Fibroblast of lung (primary cell): Measurements from ENCODE around the gene NEURL1. TPM values are rescaled to one million over a fixed set of nuclear protein-coding genes. Genes with fewer than 3 reads are reported as not detected.

Experiments
- DNase-seq, 2 donors: peaks; one replicate each; pipeline versions ENCODE4 v3.0.0 to v3.0.0-alpha.2; 2010; ENCODE audit warnings: low read depth in 2 of 2
- H2AFZ ChIP-seq: 2 replicates; pipeline ENCODE4 v1.5.1; 2012; ENCODE audit warnings: low read length, control low read depth, inconsistent platforms
- H3K27ac ChIP-seq: 2 replicates; pipeline ENCODE4 v1.5.1; 2011; ENCODE audit warnings: low read length, control low read depth; ENCODE audit not compliant: insufficient read depth
- H3K27me3 ChIP-seq: 2 replicates; pipeline ENCODE4 v1.5.1; 2011; ENCODE audit warnings: mild to moderate bottlenecking, low read length; ENCODE audit not compliant: control insufficient read depth, insufficient read depth
- H3K36me3 ChIP-seq: 2 replicates; pipeline ENCODE4 v1.5.1; 2011; ENCODE audit warnings: low read length; ENCODE audit not compliant: control insufficient read depth, insufficient read depth
- H3K4me1 ChIP-seq: 2 replicates; pipeline ENCODE4 v1.5.1; 2011; ENCODE audit warnings: low read length; ENCODE audit not compliant: control insufficient read depth, insufficient read depth; ENCODE audit errors: extremely low read depth
- H3K4me2 ChIP-seq: 2 replicates; pipeline ENCODE4 v1.5.1; 2011; ENCODE audit warnings: low read length, control low read depth; ENCODE audit not compliant: insufficient read depth; ENCODE audit errors: extremely low read depth
- H3K4me3 ChIP-seq, 4 experiments: fragments of 200-600 bp in 1 of 4; sonication (generic) in 1 of 4; replicated peaks in 1 of 4; 2 replicates each; pipeline ENCODE4 v1.5.1; 2011 to 2016; ENCODE audit warnings: low read length in 4 of 4, low read depth in 3 of 4, mild to moderate bottlenecking in 3 of 4, control low read depth in 2 of 4, inconsistent platforms in 1 of 4, mixed read lengths in 1 of 4; ENCODE audit not compliant: insufficient read depth in 1 of 4; ENCODE audit errors: control extremely low read depth in 1 of 4
- H3K79me2 ChIP-seq: 2 replicates; pipeline ENCODE4 v1.5.1; 2012; ENCODE audit warnings: mild to moderate bottlenecking, low read length, inconsistent platforms; ENCODE audit not compliant: control insufficient read depth, insufficient read depth
- H3K9ac ChIP-seq: 2 replicates; pipeline ENCODE4 v1.5.1; 2011; ENCODE audit warnings: mild to moderate bottlenecking, low read length, control low read depth; ENCODE audit not compliant: insufficient read depth
- H3K9me3 ChIP-seq: 2 replicates; pipeline ENCODE4 v1.5.1; 2012; ENCODE audit warnings: low read depth, low read length; ENCODE audit not compliant: control insufficient read depth, insufficient read depth
- H4K20me1 ChIP-seq: 2 replicates; pipeline ENCODE4 v1.5.1; 2011; ENCODE audit warnings: low read length; ENCODE audit not compliant: control insufficient read depth, insufficient read depth; ENCODE audit errors: extremely low read depth
- CTCF ChIP-seq, 2 donors: IDR thresholded peaks in 1 of 2; conservative IDR thresholded peaks in 1 of 2; 1 replicate in 1 of 2; 2 replicates in 1 of 2; pipeline ENCODE4 v1.5.1; 2011 to 2012; ENCODE audit warnings: low read length in 2 of 2, control low read depth in 1 of 2, inconsistent platforms in 1 of 2, low read depth in 1 of 2, mild to moderate bottlenecking in 1 of 2
- EZH2 ChIP-seq: IDR thresholded peaks from 2 replicates; pipeline ENCODE4 v1.5.1; 2012; ENCODE audit warnings: low read length, control low read depth, mild to moderate bottlenecking; ENCODE audit errors: missing control alignments
- polyA plus RNA-seq, 2 donors: library from polyadenylated mRNA; depleted of rRNA in 1 of 2; stranded (reverse) in 1 of 2; unstranded in 1 of 2; fragments of >200 nt; gene quantifications; 2 replicates each; pipeline ENCODE4 v1.2.1, GENCODE V29; 2011 to 2012; ENCODE audit warnings: missing spikeins in 1 of 2
- total RNA-seq: library from RNA; depleted of rRNA; stranded (reverse); fragments of >200 nt; gene quantifications from 2 replicates; pipeline ENCODE4 v1.2.1, GENCODE V29; 2014

The NEURL1 gene
- total and polyA plus RNA-seq, 2 donors (not counting 1 experiment from before 2014, with no cell fraction given) = 0.12 TPM; not detected in 1

- no peaks in the 10 kb centered on the region for H3K36me3 ChIP-seq
Measured at GRCh38 chr10:103564776-103565520, 71.4 kb downstream of the NEURL1 start.

GRCh38 chr10:103566536-103566935 is 73.0 kb downstream of the NEURL1 start:
- TF ChIP-seq EZH2 = no peak
- TF ChIP-seq CTCF (conservative IDR thresholded peaks at IDR 0.05 in 1 of 2, IDR thresholded peaks at IDR 0.05 in 1 of 2; ENCODE audit: low read depth in 1 of 2, low read length in 2 of 2) = no peak
- H4K20me1 ChIP-seq = no peaks in the 10 kb centered on the region
- no peaks in the 10 kb centered on the region for H3K36me3 ChIP-seq
- no peak overlapping the region for H3K4me3 ChIP-seq
- H3K9me3 ChIP-seq = no peaks in the 10 kb centered on the region
- H3K27me3 ChIP-seq = peaks cover 9% of the 10 kb centered on the region
- H3K4me1 ChIP-seq = no peaks in the 10 kb centered on the region
- H3K79me2 ChIP-seq = no peaks in the 10 kb centered on the region
- H2AFZ ChIP-seq = no peak overlapping the region
- DNase-seq = no peak
- H3K27ac ChIP-seq = no peak overlapping the region
- H3K9ac ChIP-seq = no peak overlapping the region
- H3K4me2 ChIP-seq = no peak overlapping the region

More at GRCh38 chr10:103564776-103565520, 71.4 kb downstream of the NEURL1 start:
- no peak overlapping the region for H3K4me2 ChIP-seq
- DNase-seq = no peak
- TF ChIP-seq EZH2 = no peak
- peak; percentile 31 to 61 for TF ChIP-seq CTCF (conservative IDR thresholded peaks at IDR 0.05 in 1 of 2, IDR thresholded peaks at IDR 0.05 in 1 of 2; ENCODE audit: low read depth in 1 of 2, low read length in 2 of 2)
- no peaks in the 10 kb centered on the region for H3K79me2 ChIP-seq
- no peak overlapping the region for H3K4me3 ChIP-seq
- H2AFZ ChIP-seq = no peak overlapping the region
- no peaks in the 10 kb centered on the region for H3K9me3 ChIP-seq
- peaks cover 3% of the 10 kb centered on the region for H3K27me3 ChIP-seq
- H4K20me1 ChIP-seq = no peaks in the 10 kb centered on the region
- H3K4me1 ChIP-seq = no peaks in the 10 kb centered on the region
- no peak overlapping the region for H3K9ac ChIP-seq
- no peak overlapping the region for H3K27ac ChIP-seq

GRCh38 chr10:103568505-103568904 is 75.0 kb downstream of the NEURL1 start:
- Histone ChIP-seq H3K4me2 (no peak overlapping the region), H4K20me1 (no peaks in the 10 kb centered on the region), H3K27me3 (peaks cover 8% of the 10 kb centered on the region), H3K4me1 (no peaks in the 10 kb centered on the region), H3K27ac (no peak overlapping the region), H3K9ac (no peak overlapping the region), H3K9me3 (no peaks in the 10 kb centered on the region), H3K79me2 (no peaks in the 10 kb centered on the region), H3K4me3 (no peak overlapping the region), H2AFZ (no peak overlapping the region), H3K36me3 (no peaks in the 10 kb centered on the region)
- TF ChIP-seq EZH2 (no peak), CTCF (conservative IDR thresholded peaks at IDR 0.05 in 1 of 2, IDR thresholded peaks at IDR 0.05 in 1 of 2; ENCODE audit: low read depth in 1 of 2, low read length in 2 of 2) (no peak)
- DNase-seq = no peak
